Measurements from ENCODE around the gene CLDN6. TPM values are rescaled to one million over a fixed set of nuclear protein-coding genes. Genes with fewer than 3 reads are reported as not detected.

The CLDN6 gene
- total and polyA plus RNA-seq, 4 experiments from 2014 or later, result not detected

- Mint-ChIP-seq H3K27me3 (peaks cover 6 to 13% of the 10 kb centered on the region in 2 donors), H3K27ac (no peak overlapping the region), H3K36me3 (no peaks in the 10 kb centered on the region), H3K4me1 (peaks cover 3 to 28% (median 17%) of the 10 kb centered on the region in 4 donors), H3K4me3 (peak overlapping the region; percentile 27 to 73 (median 64)), H3K9me3 (peaks cover 0 to 3% (median 0%) of the 10 kb centered on the region in 8 donors)
- intact Hi-C loops (cut with micrococcal nuclease), result loop anchor here (1.0 to 5.0 kb wide), 2 partner anchors 10 to 88 kb away; partner anchors contain the start of genes FLYWCH2 and PKMYT1
- peak; percentile 44 to 64 (median 57) for DNase-seq
- Histone ChIP-seq H3K4me1 (ENCODE audit: insufficient read depth, low read length) (peaks cover 35% of the 10 kb centered on the region), H3K27ac (ENCODE audit: low read depth, low read length) (peak overlapping the region; percentile 26), H3K27me3 (ENCODE audit: insufficient read depth, low read length) (peaks cover 23% of the 10 kb centered on the region), H3K9me3 (ENCODE audit: control insufficient read depth in 1 of 2, low read length in 2 of 2) (no peaks in the 10 kb centered on the region), H3K36me3 (ENCODE audit: insufficient read depth, low read length) (no peaks in the 10 kb centered on the region), H3K4me3 (ENCODE audit: low read length in 2 of 2) (peak overlapping the region in 1 of 2 donors; percentile 64)
- ChIA-PET POLR2A (ENCODE audit: partially characterized antibody) (interaction anchor here (1.0 to 6.8 kb wide), 2 partner anchors 13 to 53 kb away, joined by 3 to 49 read pairs; partner anchors contain the start of gene PKMYT1), CTCF (ENCODE audit: partially characterized antibody) (interaction anchor here (0.6 to 1.3 kb wide), 5 partner anchors 9 to 1582 kb away, joined by 3 to 5 read pairs (median 3); no protein-coding TSS in a partner anchor)
Measured at GRCh38 chr16:2969545-2970521, 48.1 kb downstream of the CLDN6 start.

GRCh38 chr16:2968738-2969544, 49.0 kb downstream of the CLDN6 start, which contains the start of gene PAQR4:
TSS of gene PAQR4 (plus strand) at chr16:2969348. CDS start at chr16:2969675, 327 bp downstream.
- H3K27me3 ChIP-seq (ENCODE audit: insufficient read depth, low read length), result peaks cover 23% of the 10 kb centered on the region
- POLR2A ChIA-PET (ENCODE audit: partially characterized antibody), result interaction anchor here (6.8 kb wide), 1 partner anchor 13 kb away, joined by 49 read pairs; the partner anchor contains the start of gene PKMYT1
- peak within 1 kb of the TSS; percentile 68 to 84 (median 78) for H3K4me3 Mint-ChIP-seq
- H3K4me1 Mint-ChIP-seq, result peaks cover 3 to 33% (median 20%) of the 10 kb centered on the region in 4 donors
- DNase-seq, result peak; percentile 67 to 79 (median 76)
- H3K36me3 Mint-ChIP-seq, result no peaks in the 10 kb centered on the region
- peaks cover 44% of the 10 kb centered on the region for H3K4me1 ChIP-seq (ENCODE audit: insufficient read depth, low read length)
- intact Hi-C loops (cut with micrococcal nuclease), result loop anchor here (1.0 to 5.0 kb wide), 2 partner anchors 11 to 87 kb away; partner anchors contain the start of genes FLYWCH2 and PKMYT1
- H3K9me3 Mint-ChIP-seq, result peaks cover 0 to 3% (median 0%) of the 10 kb centered on the region in 8 donors
- CTCF ChIA-PET (ENCODE audit: partially characterized antibody), result interaction anchor here (0.7 to 1.3 kb wide), 2 partner anchors 22 to 61 kb away, joined by 3 read pairs; no protein-coding TSS in a partner anchor
- H3K27me3 Mint-ChIP-seq, result peaks cover 8 to 15% of the 10 kb centered on the region in 2 donors
- no peaks in the 10 kb centered on the region for H3K36me3 ChIP-seq (ENCODE audit: insufficient read depth, low read length)
- H3K27ac ChIP-seq (ENCODE audit: low read depth, low read length), result peak within 1 kb of the TSS; percentile 26
- H3K4me3 ChIP-seq (ENCODE audit: low read length in 2 of 2), result peak within 1 kb of the TSS; percentile 28 to 64
- H3K27ac Mint-ChIP-seq, result peak within 1 kb of the TSS in 3 of 7 donors; percentile 52 to 78 (median 62)
- no peaks in the 10 kb centered on the region for H3K9me3 ChIP-seq (ENCODE audit: control insufficient read depth in 1 of 2, low read length in 2 of 2)

- peaks cover 50% of the 10 kb centered on the region for H3K4me1 ChIP-seq (ENCODE audit: insufficient read depth, low read length)
- POLR2A ChIA-PET (ENCODE audit: partially characterized antibody), result interaction anchor here (6.8 kb wide), 1 partner anchor 14 kb away, joined by 49 read pairs; the partner anchor contains the start of gene PKMYT1
- intact Hi-C loops (cut with micrococcal nuclease), result loop anchor here (5.0 kb wide), 1 partner anchor 86 kb away; the partner anchor contains the start of gene FLYWCH2
- CTCF ChIA-PET (ENCODE audit: partially characterized antibody), result no interaction called here
- peaks cover 3 to 38% (median 23%) of the 10 kb centered on the region in 4 donors for H3K4me1 Mint-ChIP-seq
- H3K27me3 Mint-ChIP-seq, result peaks cover 11 to 15% of the 10 kb centered on the region in 2 donors
- H3K4me3 Mint-ChIP-seq, result peak overlapping the region; percentile 68 to 84 (median 78)
- H3K4me3 ChIP-seq (ENCODE audit: low read length in 2 of 2), result peak overlapping the region in 1 of 2 donors; percentile 28
- H3K27me3 ChIP-seq (ENCODE audit: insufficient read depth, low read length), result peaks cover 23% of the 10 kb centered on the region
- peak overlapping the region in 3 of 7 donors; percentile 52 to 78 (median 62) for H3K27ac Mint-ChIP-seq
- peaks cover 0 to 3% (median 0%) of the 10 kb centered on the region in 8 donors for H3K9me3 Mint-ChIP-seq
- no peaks in the 10 kb centered on the region for H3K9me3 ChIP-seq (ENCODE audit: control insufficient read depth in 1 of 2, low read length in 2 of 2)
- H3K27ac ChIP-seq (ENCODE audit: low read depth, low read length), result no peak overlapping the region
- no peaks in the 10 kb centered on the region for H3K36me3 Mint-ChIP-seq
- DNase-seq, result no peak
- no peaks in the 10 kb centered on the region for H3K36me3 ChIP-seq (ENCODE audit: insufficient read depth, low read length)
Measured at GRCh38 chr16:2968368-2968737, 49.6 kb downstream of the CLDN6 start.

- ChIA-PET CTCF (ENCODE audit: partially characterized antibody) (no interaction called here), POLR2A (ENCODE audit: partially characterized antibody) (interaction anchor here (6.8 kb wide), 1 partner anchor 15 kb away, joined by 49 read pairs; the partner anchor contains the start of gene PKMYT1)
- H3K27me3 ChIP-seq (ENCODE audit: insufficient read depth, low read length), result peaks cover 23% of the 10 kb centered on the region
- Mint-ChIP-seq H3K27me3 (peaks cover 11 to 15% of the 10 kb centered on the region in 2 donors), H3K4me3 (peak overlapping the region in 3 of 8 donors; percentile 21 to 84 (median 79)), H3K36me3 (no peaks in the 10 kb centered on the region), H3K4me1 (peaks cover 4 to 39% (median 23%) of the 10 kb centered on the region in 4 donors), H3K27ac (peak overlapping the region in 1 of 7 donors; percentile 62), H3K9me3 (peaks cover 0 to 3% (median 0%) of the 10 kb centered on the region in 8 donors)
- peak in 1 of 5 donors; percentile 16 for DNase-seq
- no peak overlapping the region for H3K27ac ChIP-seq (ENCODE audit: low read depth, low read length)
- intact Hi-C loops (cut with micrococcal nuclease), result loop anchor here (5.0 kb wide), 1 partner anchor 85 kb away; the partner anchor contains the start of gene FLYWCH2
- H3K36me3 ChIP-seq (ENCODE audit: insufficient read depth, low read length), result no peaks in the 10 kb centered on the region
- H3K9me3 ChIP-seq (ENCODE audit: control insufficient read depth in 1 of 2, low read length in 2 of 2), result no peaks in the 10 kb centered on the region
- no peak overlapping the region for H3K4me3 ChIP-seq (ENCODE audit: low read length in 2 of 2)
- H3K4me1 ChIP-seq (ENCODE audit: insufficient read depth, low read length), result peaks cover 55% of the 10 kb centered on the region
Measured at GRCh38 chr16:2967721-2968161, 50.2 kb downstream of the CLDN6 start.

DNA sequence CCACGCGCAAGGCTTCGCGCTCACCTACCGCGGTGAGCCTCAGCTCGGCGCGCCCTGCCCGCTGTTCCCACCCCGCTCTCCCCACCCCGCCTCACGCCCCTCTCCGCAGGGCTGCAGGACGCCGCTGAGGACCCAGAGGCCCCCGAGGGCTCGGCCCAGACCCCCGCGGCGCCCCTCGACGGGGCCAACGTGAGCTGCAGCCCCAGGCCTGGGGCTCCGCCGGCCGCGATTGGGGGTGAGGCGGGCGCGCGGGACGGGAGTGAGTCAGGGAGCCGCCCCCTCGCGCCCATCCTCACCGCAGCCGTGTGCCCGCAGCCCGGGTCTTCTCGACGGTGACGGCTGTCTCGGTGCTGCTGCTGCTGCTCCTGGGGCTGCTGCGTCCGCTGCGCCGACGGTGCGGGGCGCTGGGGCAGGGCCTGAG, 50.8 kb downstream of the CLDN6 start:
- Mint-ChIP-seq H3K4me3 (peak overlapping the region in 1 of 8 donors; percentile 43), H3K36me3 (no peaks in the 10 kb centered on the region), H3K27me3 (peaks cover 11 to 15% of the 10 kb centered on the region in 2 donors), H3K9me3 (peaks cover 0 to 3% (median 0%) of the 10 kb centered on the region in 8 donors), H3K4me1 (peaks cover 4 to 35% (median 23%) of the 10 kb centered on the region in 4 donors), H3K27ac (no peak overlapping the region)
- DNase-seq, result peak in 1 of 5 donors; percentile 33
- Histone ChIP-seq H3K9me3 (ENCODE audit: control insufficient read depth in 1 of 2, low read length in 2 of 2) (no peaks in the 10 kb centered on the region), H3K27ac (ENCODE audit: low read depth, low read length) (no peak overlapping the region), H3K4me3 (ENCODE audit: low read length in 2 of 2) (no peak overlapping the region), H3K27me3 (ENCODE audit: insufficient read depth, low read length) (peaks cover 24% of the 10 kb centered on the region), H3K36me3 (ENCODE audit: insufficient read depth, low read length) (no peaks in the 10 kb centered on the region), H3K4me1 (ENCODE audit: insufficient read depth, low read length) (peaks cover 60% of the 10 kb centered on the region)
- intact Hi-C loops (cut with micrococcal nuclease), result loop anchor here (5.0 kb wide), 1 partner anchor 85 kb away; the partner anchor contains the start of gene FLYWCH2
- ChIA-PET CTCF (ENCODE audit: partially characterized antibody) (interaction anchor here (0.9 kb wide), 1 partner anchor 35 kb away, joined by 3 read pairs; no protein-coding TSS in a partner anchor), POLR2A (ENCODE audit: partially characterized antibody) (interaction anchor here (6.8 kb wide), 1 partner anchor 15 kb away, joined by 49 read pairs; the partner anchor contains the start of gene PKMYT1)

DNA sequence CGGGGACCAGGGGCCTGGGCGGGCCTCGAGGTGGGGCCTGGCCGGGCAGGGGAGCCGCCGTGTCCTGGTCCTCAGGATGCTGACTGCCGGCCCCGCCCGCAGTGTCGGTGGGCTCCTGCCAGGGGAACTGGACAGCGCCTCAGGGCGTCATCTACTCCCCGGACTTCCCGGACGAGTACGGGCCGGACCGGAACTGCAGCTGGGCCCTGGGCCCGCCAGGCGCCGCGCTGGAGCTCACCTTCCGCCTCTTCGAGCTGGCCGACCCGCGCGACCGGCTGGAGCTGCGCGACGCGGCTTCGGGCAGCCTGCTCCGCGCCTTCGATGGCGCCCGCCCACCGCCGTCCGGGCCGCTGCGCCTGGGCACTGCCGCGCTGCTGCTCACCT, 51.2 kb downstream of the CLDN6 start:
- ChIA-PET CTCF (ENCODE audit: partially characterized antibody) (interaction anchor here (0.9 kb wide), 1 partner anchor 35 kb away, joined by 3 read pairs; no protein-coding TSS in a partner anchor), POLR2A (ENCODE audit: partially characterized antibody) (interaction anchor here (6.8 kb wide), 1 partner anchor 16 kb away, joined by 49 read pairs; the partner anchor contains the start of gene PKMYT1)
- H3K27me3 ChIP-seq (ENCODE audit: insufficient read depth, low read length), result peaks cover 27% of the 10 kb centered on the region
- no peaks in the 10 kb centered on the region for H3K36me3 ChIP-seq (ENCODE audit: insufficient read depth, low read length)
- H3K9me3 ChIP-seq (ENCODE audit: control insufficient read depth in 1 of 2, low read length in 2 of 2), result no peaks in the 10 kb centered on the region
- no peak overlapping the region for H3K4me3 Mint-ChIP-seq
- no peak overlapping the region for H3K4me3 ChIP-seq (ENCODE audit: low read length in 2 of 2)
- peaks cover 64% of the 10 kb centered on the region for H3K4me1 ChIP-seq (ENCODE audit: insufficient read depth, low read length)
- no peak overlapping the region for H3K27ac ChIP-seq (ENCODE audit: low read depth, low read length)
- peaks cover 13 to 17% of the 10 kb centered on the region in 2 donors for H3K27me3 Mint-ChIP-seq
- no peak overlapping the region for H3K27ac Mint-ChIP-seq
- H3K36me3 Mint-ChIP-seq, result no peaks in the 10 kb centered on the region
- DNase-seq, result peak in 1 of 5 donors; percentile 36
- H3K4me1 Mint-ChIP-seq, result peaks cover 7 to 38% (median 25%) of the 10 kb centered on the region in 4 donors
- peaks cover 0 to 3% (median 0%) of the 10 kb centered on the region in 8 donors for H3K9me3 Mint-ChIP-seq
- intact Hi-C loops (cut with micrococcal nuclease), result loop anchor here (5.0 kb wide), 1 partner anchor 84 kb away; the partner anchor contains the start of gene FLYWCH2
